ENCODE measurements around the gene CHAD.

GRCh38 chr17:50451943-50452629, 16.6 kb downstream of the CHAD start:
- TF ChIP-seq CTCF (conservative IDR thresholded peaks at IDR 0.05; ENCODE audit: low read length) (no peak), EZH2phosphoT487 (IDR thresholded peaks at IDR 0.05; ENCODE audit: borderline replicate concordance, low read depth, low read length) (no peak)
